Tibial nerve (tissue), 4 donors: ENCODE data around the gene LCNL1.

Source experiments
- CTCF ChIP-seq, 5 experiments: fragments of 200-600 bp in 3 of 5; fragments of 450-650 bp in 2 of 5; sonication (generic) in 3 of 5; IDR thresholded peaks; one replicate each; pipeline ENCODE4 v1.5.1; 2016 to 2019; ENCODE audit warnings: antibody characterized with exemption in 5 of 5, mild to moderate bottlenecking in 3 of 5, moderate library complexity in 2 of 5
- EP300 ChIP-seq, 2 donors: sonication (generic); formaldehyde crosslinking; IDR thresholded peaks; one replicate each; pipeline ENCODE4 v1.6.1; 2017; ENCODE audit warnings: antibody characterized with exemption in 2 of 2, mild to moderate bottlenecking in 1 of 2
- POLR2A ChIP-seq, 2 donors: fragments of 450-650 bp; IDR thresholded peaks; one replicate each; pipeline ENCODE4 v1.6.1; 2017; ENCODE audit warnings: antibody characterized with exemption in 2 of 2, mild to moderate bottlenecking in 2 of 2, moderate library complexity in 2 of 2

- TF ChIP-seq POLR2A (IDR thresholded peaks at IDR 0.05) (no peak), CTCF (IDR thresholded peaks at IDR 0.05) (no peak), EP300 (IDR thresholded peaks at IDR 0.05) (no peak)
These were observed 10.1 kb downstream of the LCNL1 start for GRCh38 chr9:136992819-136993369.
